Mucosa of stomach (tissue), 1 donor: ENCODE data around the gene KCP.

Experiments used
- H3K27me3 ChIP-seq: one replicate; pipeline ENCODE4 v1.7.0; 2013; ENCODE audit warnings: mild to moderate bottlenecking, low read length; ENCODE audit not compliant: control insufficient read depth, insufficient read depth
- H3K36me3 ChIP-seq: one replicate; pipeline ENCODE4 v1.7.0; 2013; ENCODE audit warnings: low read length; ENCODE audit not compliant: control insufficient read depth, insufficient read depth
- H3K4me1 ChIP-seq: one replicate; pipeline ENCODE4 v1.7.0; 2013; ENCODE audit warnings: mild to moderate bottlenecking, low read length; ENCODE audit not compliant: control insufficient read depth, insufficient read depth
- H3K4me3 ChIP-seq: one replicate; pipeline ENCODE4 v1.7.0; 2013; ENCODE audit warnings: low read length
- H3K9ac ChIP-seq: one replicate; pipeline ENCODE4 v1.7.0; 2013; ENCODE audit warnings: mild to moderate bottlenecking, low read length, moderate library complexity
- H3K9me3 ChIP-seq: one replicate; pipeline ENCODE4 v1.7.0; 2013; ENCODE audit warnings: mild to moderate bottlenecking, low read length, moderate library complexity; ENCODE audit not compliant: control insufficient read depth
- donor health status: Pancreatic carcinoma.

Gene KCP

GRCh38 chr7:128904381-128905197 lies 5.9 kb downstream of the KCP start:
- no peak overlapping the region for H3K4me3 ChIP-seq
- H3K27me3 ChIP-seq, result peaks cover 22% of the 10 kb centered on the region
- H3K36me3 ChIP-seq, result no peaks in the 10 kb centered on the region
- no peak overlapping the region for H3K9ac ChIP-seq
- H3K4me1 ChIP-seq, result peaks cover 12% of the 10 kb centered on the region
- no peaks in the 10 kb centered on the region for H3K9me3 ChIP-seq

- Histone ChIP-seq H3K36me3 (no peaks in the 10 kb centered on the region), H3K27me3 (peaks cover 14% of the 10 kb centered on the region), H3K9me3 (no peaks in the 10 kb centered on the region), H3K4me3 (no peak overlapping the region), H3K9ac (no peak overlapping the region), H3K4me1 (peaks cover 12% of the 10 kb centered on the region)
These were observed 6.7 kb downstream of the KCP start for GRCh38 chr7:128903621-128904361.

- Histone ChIP-seq H3K9ac (no peak overlapping the region), H3K27me3 (peaks cover 11% of the 10 kb centered on the region), H3K4me3 (no peak overlapping the region), H3K36me3 (no peaks in the 10 kb centered on the region), H3K9me3 (no peaks in the 10 kb centered on the region), H3K4me1 (peaks cover 12% of the 10 kb centered on the region)
These were observed 7.5 kb downstream of the KCP start for GRCh38 chr7:128902761-128903585.

GRCh38 chr7:128900237-128900636 lies 10.3 kb downstream of the KCP start:
- Histone ChIP-seq H3K36me3 (no peaks in the 10 kb centered on the region), H3K9ac (no peak overlapping the region), H3K4me1 (peaks cover 12% of the 10 kb centered on the region), H3K27me3 (no peaks in the 10 kb centered on the region), H3K4me3 (no peak overlapping the region), H3K9me3 (no peaks in the 10 kb centered on the region)

- no peaks in the 10 kb centered on the region for H3K9me3 ChIP-seq
- no peak overlapping the region for H3K9ac ChIP-seq
- H3K4me3 ChIP-seq, result no peak overlapping the region
These were observed 11.1 kb downstream of the KCP start for GRCh38 chr7:128899392-128899791.

GRCh38 chr7:128895320-128895719 lies 15.2 kb downstream of the KCP start:
- peaks cover 29% of the 10 kb centered on the region for H3K4me1 ChIP-seq
- H3K27me3 ChIP-seq, result peaks cover 9% of the 10 kb centered on the region
- no peaks in the 10 kb centered on the region for H3K36me3 ChIP-seq

More at GRCh38 chr7:128899392-128899791, 11.1 kb downstream of the KCP start:
- Histone ChIP-seq H3K4me1 (peaks cover 12% of the 10 kb centered on the region), H3K36me3 (no peaks in the 10 kb centered on the region), H3K27me3 (no peaks in the 10 kb centered on the region)

GRCh38 chr7:128894101-128894440 lies 16.4 kb downstream of the KCP start:
- Histone ChIP-seq H3K9me3 (no peaks in the 10 kb centered on the region), H3K27me3 (peaks cover 17% of the 10 kb centered on the region), H3K4me3 (no peak overlapping the region), H3K36me3 (no peaks in the 10 kb centered on the region), H3K4me1 (peaks cover 29% of the 10 kb centered on the region), H3K9ac (no peak overlapping the region)

More at GRCh38 chr7:128895320-128895719, 15.2 kb downstream of the KCP start:
- H3K9ac ChIP-seq, result no peak overlapping the region
- no peaks in the 10 kb centered on the region for H3K9me3 ChIP-seq
- no peak overlapping the region for H3K4me3 ChIP-seq

GRCh38 chr7:128893251-128894100 lies 17.0 kb downstream of the KCP start:
- Histone ChIP-seq H3K4me1 (peaks cover 29% of the 10 kb centered on the region), H3K36me3 (no peaks in the 10 kb centered on the region), H3K4me3 (no peak overlapping the region), H3K9ac (no peak overlapping the region), H3K27me3 (peaks cover 17% of the 10 kb centered on the region), H3K9me3 (no peaks in the 10 kb centered on the region)

- H3K27me3 ChIP-seq, result peaks cover 17% of the 10 kb centered on the region
- no peak overlapping the region for H3K4me3 ChIP-seq
- H3K9me3 ChIP-seq, result no peaks in the 10 kb centered on the region
- H3K36me3 ChIP-seq, result no peaks in the 10 kb centered on the region
- H3K9ac ChIP-seq, result no peak overlapping the region
- peaks cover 29% of the 10 kb centered on the region for H3K4me1 ChIP-seq
These were observed 17.8 kb downstream of the KCP start for GRCh38 chr7:128892521-128893250.

GRCh38 chr7:128891942-128892269 lies 18.6 kb downstream of the KCP start:
- peaks cover 17% of the 10 kb centered on the region for H3K27me3 ChIP-seq
- H3K4me3 ChIP-seq, result no peak overlapping the region
- H3K9me3 ChIP-seq, result no peaks in the 10 kb centered on the region
- H3K9ac ChIP-seq, result no peak overlapping the region
- no peaks in the 10 kb centered on the region for H3K36me3 ChIP-seq
- H3K4me1 ChIP-seq, result peaks cover 29% of the 10 kb centered on the region
